ENCODE data around the gene SOX8. TPM values are rescaled to one million over a fixed set of nuclear protein-coding genes. Genes with fewer than 3 reads are reported as not detected.

Gene SOX8
- polyA plus RNA-seq, 1 donor from 2014 or later, result 3.9 TPM

DNA sequence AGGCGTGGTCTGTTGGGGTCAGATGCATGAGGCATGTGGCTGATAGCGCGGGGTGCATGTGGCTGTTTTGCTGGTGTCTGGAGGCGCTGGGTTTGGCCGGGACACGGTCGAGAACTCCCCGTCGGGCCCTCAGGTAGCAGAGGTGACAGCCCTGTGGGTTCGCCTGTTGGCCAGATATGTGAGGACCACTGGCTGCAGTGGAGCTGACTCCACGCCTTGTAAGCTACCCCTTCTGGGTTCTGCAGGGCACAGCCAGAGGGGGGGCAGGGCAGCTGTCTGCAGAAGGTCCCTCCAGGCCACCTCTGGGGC is 38.5 kb downstream of the SOX8 start:
- no peak overlapping the region for H2AFZ ChIP-seq (ENCODE audit: low read depth, low read length)
- no peaks in the 10 kb centered on the region for H3K27me3 ChIP-seq (ENCODE audit: insufficient read depth, low read depth, low read length)
- TF ChIP-seq POLR2AphosphoS5 (IDR thresholded peaks at IDR 0.05) (no peak), SMC3 (conservative IDR thresholded peaks at IDR 0.05; ENCODE audit: poor library complexity) (no peak), RAD21 (conservative IDR thresholded peaks at IDR 0.05) (no peak), REST (IDR thresholded peaks at IDR 0.05; ENCODE audit: borderline replicate concordance) (no peak), MXI1 (conservative IDR thresholded peaks at IDR 0.05; ENCODE audit: poor library complexity, severe bottlenecking) (no peak), EZH2 (IDR thresholded peaks at IDR 0.05; ENCODE audit: borderline replicate concordance, insufficient read depth, low read length, poor library complexity, severe bottlenecking) (no peak), EP300 (conservative IDR thresholded peaks at IDR 0.05; ENCODE audit: poor library complexity, severe bottlenecking) (no peak), TAF1 (IDR thresholded peaks at IDR 0.05; ENCODE audit: low read depth) (no peak)
- TF ChIP-seq, protein P1, sequence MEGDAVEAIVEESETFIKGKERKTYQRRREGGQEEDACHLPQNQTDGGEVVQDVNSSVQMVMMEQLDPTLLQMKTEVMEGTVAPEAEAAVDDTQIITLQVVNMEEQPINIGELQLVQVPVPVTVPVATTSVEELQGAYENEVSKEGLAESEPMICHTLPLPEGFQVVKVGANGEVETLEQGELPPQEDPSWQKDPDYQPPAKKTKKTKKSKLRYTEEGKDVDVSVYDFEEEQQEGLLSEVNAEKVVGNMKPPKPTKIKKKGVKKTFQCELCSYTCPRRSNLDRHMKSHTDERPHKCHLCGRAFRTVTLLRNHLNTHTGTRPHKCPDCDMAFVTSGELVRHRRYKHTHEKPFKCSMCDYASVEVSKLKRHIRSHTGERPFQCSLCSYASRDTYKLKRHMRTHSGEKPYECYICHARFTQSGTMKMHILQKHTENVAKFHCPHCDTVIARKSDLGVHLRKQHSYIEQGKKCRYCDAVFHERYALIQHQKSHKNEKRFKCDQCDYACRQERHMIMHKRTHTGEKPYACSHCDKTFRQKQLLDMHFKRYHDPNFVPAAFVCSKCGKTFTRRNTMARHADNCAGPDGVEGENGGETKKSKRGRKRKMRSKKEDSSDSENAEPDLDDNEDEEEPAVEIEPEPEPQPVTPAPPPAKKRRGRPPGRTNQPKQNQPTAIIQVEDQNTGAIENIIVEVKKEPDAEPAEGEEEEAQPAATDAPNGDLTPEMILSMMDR (IDR thresholded peaks at IDR 0.05; ENCODE audit: poor library complexity, severe bottlenecking), result no peak
- no peaks in the 10 kb centered on the region for H4K20me1 ChIP-seq (ENCODE audit: insufficient read depth)
- no peak overlapping the region for H3K4me2 ChIP-seq (ENCODE audit: low read length)
- no peaks in the 10 kb centered on the region for H3K9me3 ChIP-seq (ENCODE audit: low read length)
- H3K9me2 ChIP-seq (ENCODE audit: insufficient read depth, low read length), result no peaks in the 10 kb centered on the region
- no peaks in the 10 kb centered on the region for H3K36me3 ChIP-seq (ENCODE audit: insufficient read depth, low read length)
- no peak overlapping the region for H3K9ac ChIP-seq (ENCODE audit: low read length)
- H3K79me2 ChIP-seq (replicated peaks; ENCODE audit: insufficient read depth, low read length), result no peaks in the 10 kb centered on the region
- H3K4me3 ChIP-seq (ENCODE audit: low read length), result no peak overlapping the region
- no peaks in the 10 kb centered on the region for H3F3A ChIP-seq (ENCODE audit: insufficient read depth, low read length, poor library complexity, severe bottlenecking)
- no peak overlapping the region for H3K27ac ChIP-seq (ENCODE audit: low read length)

DNA sequence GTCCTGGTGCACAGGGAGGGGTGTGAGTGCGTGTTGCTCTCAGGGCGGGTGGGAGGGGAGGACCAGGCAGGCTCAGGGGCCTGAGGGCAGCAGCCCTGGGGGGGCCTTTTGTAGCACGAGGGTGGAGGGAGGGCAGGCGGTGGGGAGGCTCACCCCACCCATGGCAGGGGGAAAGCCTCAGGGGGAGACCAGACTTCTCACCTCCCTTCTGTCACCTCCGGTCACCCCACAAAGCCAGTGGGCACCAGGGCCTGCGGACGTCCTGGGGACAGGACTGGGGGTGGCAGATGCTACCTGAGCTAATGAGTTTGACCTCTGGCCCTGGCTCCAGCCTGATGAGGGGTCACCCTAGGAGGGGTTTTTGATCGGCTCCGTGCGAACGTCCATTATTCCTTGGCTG is 39.0 kb downstream of the SOX8 start:
- Histone ChIP-seq H3K9me3 (ENCODE audit: low read length) (no peaks in the 10 kb centered on the region), H3K79me2 (replicated peaks; ENCODE audit: insufficient read depth, low read length) (no peaks in the 10 kb centered on the region), H3K27ac (ENCODE audit: low read length) (no peak overlapping the region), H4K20me1 (ENCODE audit: insufficient read depth) (no peaks in the 10 kb centered on the region), H3K4me2 (ENCODE audit: low read length) (no peak overlapping the region), H3F3A (ENCODE audit: insufficient read depth, low read length, poor library complexity, severe bottlenecking) (no peaks in the 10 kb centered on the region), H3K27me3 (ENCODE audit: insufficient read depth, low read depth, low read length) (no peaks in the 10 kb centered on the region), H3K9me2 (ENCODE audit: insufficient read depth, low read length) (no peaks in the 10 kb centered on the region), H3K36me3 (ENCODE audit: insufficient read depth, low read length) (no peaks in the 10 kb centered on the region), H3K4me3 (ENCODE audit: low read length) (no peak overlapping the region), H2AFZ (ENCODE audit: low read depth, low read length) (no peak overlapping the region), H3K9ac (ENCODE audit: low read length) (no peak overlapping the region)
- TF ChIP-seq EZH2 (IDR thresholded peaks at IDR 0.05; ENCODE audit: borderline replicate concordance, insufficient read depth, low read length, poor library complexity, severe bottlenecking) (no peak), TAF1 (IDR thresholded peaks at IDR 0.05; ENCODE audit: low read depth) (no peak), EP300 (conservative IDR thresholded peaks at IDR 0.05; ENCODE audit: poor library complexity, severe bottlenecking) (no peak), SMC3 (conservative IDR thresholded peaks at IDR 0.05; ENCODE audit: poor library complexity) (no peak), REST (IDR thresholded peaks at IDR 0.05; ENCODE audit: borderline replicate concordance) (no peak), POLR2AphosphoS5 (IDR thresholded peaks at IDR 0.05) (no peak), RAD21 (conservative IDR thresholded peaks at IDR 0.05) (no peak), MXI1 (conservative IDR thresholded peaks at IDR 0.05; ENCODE audit: poor library complexity, severe bottlenecking) (no peak)
- TF ChIP-seq, protein P1 (IDR thresholded peaks at IDR 0.05; ENCODE audit: poor library complexity, severe bottlenecking), result no peak

All from neural cell (in vitro differentiated cells).